SK-MEL-5 (cell line): ENCODE data around the gene UEVLD. TPM values are rescaled to one million over a fixed set of nuclear protein-coding genes. Genes with fewer than 3 reads are reported as not detected.

Experiments
- DNase-seq: peaks from one replicate; pipeline ENCODE4 v3.0.0-alpha.2; 2016; ENCODE audit warnings: low read depth, low spot score
- in situ Hi-C: cut with HindIII; loops from 2 replicates; pipeline ENCODE4 v1.10.0; 2016; ENCODE audit warnings: low sequenced_read_pairs, high pct_unique_total_duplicates, low pct_unique_long_range_greater_than_20kb
- total RNA-seq: library from RNA; depleted of rRNA; stranded (reverse); fragments of >200 nt; shearing (Covaris generic); gene quantifications from 2 replicates; pipeline ENCODE4 v1.2.3, GENCODE V29; 2014

Gene UEVLD
- total RNA-seq, 1 experiment from 2014 or later: 34.2 TPM

DNA sequence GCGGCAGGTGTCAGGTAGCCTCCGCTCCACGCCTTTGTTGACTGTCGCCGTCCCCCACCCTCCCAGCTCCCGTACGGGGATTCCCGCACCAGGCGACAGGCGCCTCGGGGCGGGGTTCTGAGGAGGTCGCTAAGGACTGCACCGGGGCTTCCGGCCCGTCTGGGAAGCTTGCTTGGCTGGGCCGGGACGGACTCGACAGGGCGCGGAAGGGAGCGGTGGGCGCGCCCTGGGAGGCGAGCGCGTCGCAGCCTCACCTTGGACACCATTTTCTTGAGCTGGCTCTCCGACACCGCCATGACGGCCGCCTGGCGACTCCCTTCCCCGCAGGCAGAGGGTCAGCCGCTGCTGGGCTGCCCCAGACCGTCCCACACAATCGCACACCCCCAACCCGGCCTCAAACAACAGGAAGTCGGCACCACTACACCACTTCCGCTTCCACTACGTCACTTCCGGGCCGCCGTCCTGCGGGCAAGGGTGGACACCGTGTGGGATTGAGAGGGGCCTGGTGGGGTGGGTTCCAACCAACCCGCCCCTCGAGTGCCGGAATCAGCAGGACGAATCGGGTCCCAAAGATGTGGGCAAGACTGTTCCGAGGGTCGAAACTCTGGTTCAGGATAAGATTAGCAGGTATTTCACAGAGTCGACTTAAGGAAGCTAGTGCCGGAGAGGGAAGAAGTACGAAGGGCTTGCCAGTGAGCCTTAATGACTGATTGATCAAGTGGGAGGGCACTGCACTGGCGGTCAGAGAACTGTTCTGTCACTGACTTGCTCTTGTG is 61.8 kb downstream of the UEVLD start, which contains the start of gene TSG101:
TSS of gene TSG101 (minus strand) at position 422 of the 776 bp plus-strand sequence. CDS start at position 296, 126 bp downstream.
- in situ Hi-C loops: no loop called here
- DNase-seq: peak; percentile 96

DNA sequence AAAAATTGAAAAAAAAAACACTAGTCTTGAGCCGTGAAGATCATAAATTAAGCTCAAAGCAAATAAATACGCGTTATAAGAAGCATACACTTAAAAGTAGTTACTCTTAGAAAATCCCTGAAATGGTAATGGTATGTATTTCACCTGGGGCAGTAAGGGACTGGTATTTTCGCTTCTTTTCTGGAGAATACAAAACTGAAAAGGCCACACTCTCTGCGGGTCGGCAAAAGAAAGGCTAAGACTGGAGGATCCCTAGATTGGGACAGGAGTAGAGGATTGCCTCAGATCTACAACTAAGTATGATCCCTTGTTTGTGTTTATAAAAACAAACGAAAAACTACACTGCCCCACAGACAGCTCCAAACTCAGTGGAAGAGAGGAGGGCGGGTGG is 62.4 kb downstream of the UEVLD start:
- DNase-seq: no peak
- in situ Hi-C loops: no loop called here

DNA sequence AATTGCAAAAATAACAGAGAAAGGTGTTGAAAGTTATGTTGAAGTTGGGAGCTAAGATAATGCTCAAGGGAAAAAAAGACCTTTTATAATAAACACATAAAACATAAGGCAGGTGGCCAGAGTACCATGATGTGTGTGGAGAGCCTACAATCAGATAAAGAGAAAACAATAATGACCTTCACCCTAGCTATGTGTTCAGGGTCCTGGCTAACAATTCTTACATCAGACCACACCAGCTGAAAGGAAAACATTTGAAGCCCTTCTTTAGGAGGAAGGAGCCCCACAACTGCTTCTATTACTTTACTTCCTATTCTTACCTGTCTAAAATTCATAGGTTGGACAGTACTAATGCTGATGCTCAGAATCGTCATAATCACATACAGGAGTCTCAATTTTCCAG is 64.3 kb downstream of the UEVLD start:
- no peak for DNase-seq
- in situ Hi-C loops: no loop called here

DNA sequence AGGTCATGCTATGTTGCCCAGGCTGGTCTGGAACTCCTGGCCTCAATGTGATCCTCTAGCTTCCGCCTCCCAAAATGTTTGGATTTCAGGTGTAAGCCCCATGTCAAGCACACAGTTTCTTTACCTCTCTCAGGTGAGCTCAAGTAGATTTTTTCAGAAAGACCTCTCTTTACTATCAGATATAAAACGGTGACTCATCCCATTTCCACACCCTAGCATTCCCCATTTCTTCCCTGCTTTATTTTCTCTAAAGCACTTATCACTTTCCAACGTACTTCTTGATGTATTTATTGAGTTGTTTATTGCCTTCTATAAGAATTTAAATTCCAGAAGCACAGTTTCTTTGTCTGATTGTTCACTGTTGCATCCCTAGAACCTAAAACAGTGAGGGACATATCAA is 65.5 kb downstream of the UEVLD start:
- in situ Hi-C loops: no loop called here
- no peak for DNase-seq

DNA sequence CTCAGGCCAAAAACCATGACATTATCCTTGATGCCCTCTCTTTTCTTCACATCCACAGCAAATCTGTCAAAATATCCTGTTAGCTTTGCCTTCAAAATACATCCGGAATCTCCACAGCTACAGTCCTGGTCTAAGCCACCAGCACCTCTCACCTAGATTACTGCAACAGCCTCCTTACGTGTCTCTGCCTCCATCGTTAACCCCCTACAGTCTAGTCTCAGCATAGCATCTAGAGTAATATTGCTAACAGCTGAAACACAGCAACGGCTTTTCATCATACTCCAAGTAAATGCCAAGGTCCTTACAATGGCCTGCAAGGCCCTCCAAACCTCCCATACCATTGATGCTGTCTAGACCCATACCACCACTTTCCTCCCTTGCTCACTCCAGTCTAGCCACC is 66.1 kb downstream of the UEVLD start:
- peak; percentile 57 for DNase-seq
- in situ Hi-C loops: no loop called here

DNA sequence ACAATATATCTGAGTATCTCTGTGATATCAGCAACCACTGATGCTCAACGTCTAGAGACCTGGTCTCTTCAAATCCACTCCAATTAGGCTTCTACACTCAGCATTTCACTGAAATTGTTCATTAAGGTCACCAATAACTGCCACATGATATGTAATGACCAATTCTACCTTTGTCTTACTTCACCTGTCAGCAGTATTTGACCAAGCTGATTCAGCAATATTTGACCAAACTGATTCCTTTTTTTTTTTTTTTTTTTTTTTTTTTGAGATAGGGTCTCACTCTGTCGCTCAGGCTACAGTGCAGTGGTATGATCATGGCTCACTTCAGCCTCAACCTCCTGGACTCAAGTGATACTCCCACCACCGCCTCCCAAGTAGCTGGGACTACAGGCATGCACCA is 67.4 kb downstream of the UEVLD start:
- no peak for DNase-seq
- in situ Hi-C loops: no loop called here

DNA sequence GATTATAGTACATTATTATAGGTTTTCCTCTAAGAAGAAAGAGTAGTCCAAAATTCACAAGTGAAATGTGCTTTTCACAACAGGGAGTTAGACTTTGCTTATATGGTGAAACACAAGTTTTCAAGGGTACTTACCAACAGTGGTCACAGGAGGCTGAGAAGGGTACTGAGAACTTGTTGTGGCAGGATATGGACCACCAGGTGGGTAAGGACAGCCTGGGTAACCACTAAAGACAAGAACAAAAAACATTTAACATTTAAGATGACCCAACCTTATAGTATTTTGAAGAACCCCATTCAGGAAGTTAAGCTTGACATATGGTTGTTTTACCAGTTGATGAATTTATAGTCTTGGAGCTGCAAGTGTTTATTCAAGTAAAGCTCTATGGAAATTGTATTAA is 86.2 kb downstream of the UEVLD start:
- in situ Hi-C loops: no loop called here

DNA sequence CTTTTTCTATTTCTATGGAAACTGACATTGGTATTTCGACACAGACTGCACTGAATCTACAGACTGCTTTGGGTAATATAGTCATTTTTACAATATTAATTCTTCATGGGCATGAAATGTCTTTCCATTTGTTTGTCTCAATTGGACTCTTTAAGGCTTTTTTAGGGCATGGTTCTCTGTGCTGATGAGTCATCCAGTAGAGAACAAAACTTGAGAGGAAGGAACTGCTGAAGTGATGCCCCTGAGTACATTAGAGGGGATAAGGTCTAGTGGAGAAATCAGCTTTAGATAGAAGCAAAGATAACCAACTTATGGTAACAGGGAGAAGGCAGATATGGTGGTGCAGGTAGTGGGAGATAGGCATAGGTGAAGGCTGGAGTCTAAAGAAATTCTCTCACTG is 86.9 kb downstream of the UEVLD start:
- no peak for DNase-seq
- in situ Hi-C loops: no loop called here

More for the DNA sequence above, 86.2 kb downstream of the UEVLD start:
- no peak for DNase-seq

DNA sequence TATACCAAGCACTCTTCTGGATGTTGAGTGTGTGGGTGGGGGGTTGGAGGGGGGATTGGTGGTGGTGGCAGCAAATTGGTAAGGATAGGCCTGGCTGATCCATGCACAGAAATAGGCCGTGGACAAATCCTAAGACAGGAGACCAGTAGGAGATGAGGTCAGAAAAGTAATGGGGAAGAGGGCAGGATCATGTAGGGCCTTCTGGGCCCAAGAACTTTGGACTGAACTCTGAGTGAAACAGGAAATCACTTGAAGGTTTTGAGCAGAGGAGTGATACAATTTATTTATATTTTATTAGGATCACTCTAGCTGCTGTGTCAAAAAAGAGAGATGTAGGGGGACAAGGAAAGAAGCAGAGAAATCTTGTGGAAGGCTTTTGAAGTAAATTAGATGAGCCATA is 90.5 kb downstream of the UEVLD start:
- in situ Hi-C loops: no loop called here
- DNase-seq: no peak

DNA sequence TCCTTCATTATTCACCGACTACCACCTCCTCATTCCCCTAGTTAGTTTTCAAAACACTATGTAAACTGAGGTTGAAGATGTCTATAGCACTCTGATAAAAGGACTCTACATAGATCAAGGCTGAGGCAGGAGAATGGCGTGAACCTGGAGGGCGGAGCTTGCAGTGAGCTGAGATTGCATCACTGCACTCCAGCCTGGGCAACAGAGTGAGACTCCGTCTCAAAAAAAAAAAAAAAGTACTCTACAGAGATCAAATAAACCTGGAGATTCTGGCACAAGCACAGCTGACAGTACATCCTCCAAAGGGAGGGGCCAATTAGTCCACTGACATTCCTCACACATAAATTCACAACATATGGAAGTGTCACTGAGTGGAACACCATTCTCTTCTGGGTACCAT is 92.8 kb downstream of the UEVLD start:
- in situ Hi-C loops: no loop called here
- no peak for DNase-seq

DNA sequence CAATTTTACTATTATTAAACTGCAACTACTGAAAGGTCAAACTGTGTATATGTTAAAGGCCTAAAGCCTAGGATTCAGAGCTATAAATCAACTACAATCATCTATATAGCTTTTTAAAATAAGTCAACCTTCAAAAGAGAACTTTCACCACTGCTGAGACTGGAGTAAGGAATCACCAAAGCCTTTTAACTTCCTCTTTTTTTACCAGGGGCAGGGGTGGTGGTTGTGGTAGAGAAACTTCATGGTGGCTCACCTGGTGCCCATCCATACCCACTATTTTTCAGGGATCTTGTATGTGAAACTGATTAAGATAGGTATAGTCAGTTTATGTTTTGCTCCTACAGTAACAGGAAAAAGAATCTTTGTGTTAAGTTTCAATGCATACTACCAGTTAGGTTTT is 93.3 kb downstream of the UEVLD start:
- in situ Hi-C loops: no loop called here
- no peak for DNase-seq

DNA sequence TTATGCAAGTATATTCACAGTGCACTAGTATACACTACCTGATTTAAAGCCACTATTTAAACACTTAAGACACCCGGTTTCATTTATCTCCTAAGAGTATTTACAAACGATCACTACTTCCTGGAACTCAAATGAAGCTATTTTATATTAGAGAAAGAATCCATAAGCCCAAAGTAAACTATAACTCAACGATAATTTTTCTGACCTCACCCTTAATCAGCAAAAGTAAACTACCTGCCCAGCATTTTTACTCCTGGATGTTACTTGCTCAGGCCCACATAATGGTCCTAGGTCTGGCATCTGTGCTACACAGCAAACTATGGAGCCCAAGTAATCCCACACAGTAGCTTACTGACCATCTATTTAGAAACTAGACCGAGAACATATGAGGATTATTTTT is 95.2 kb downstream of the UEVLD start:
- DNase-seq: no peak
- in situ Hi-C loops: no loop called here

DNA sequence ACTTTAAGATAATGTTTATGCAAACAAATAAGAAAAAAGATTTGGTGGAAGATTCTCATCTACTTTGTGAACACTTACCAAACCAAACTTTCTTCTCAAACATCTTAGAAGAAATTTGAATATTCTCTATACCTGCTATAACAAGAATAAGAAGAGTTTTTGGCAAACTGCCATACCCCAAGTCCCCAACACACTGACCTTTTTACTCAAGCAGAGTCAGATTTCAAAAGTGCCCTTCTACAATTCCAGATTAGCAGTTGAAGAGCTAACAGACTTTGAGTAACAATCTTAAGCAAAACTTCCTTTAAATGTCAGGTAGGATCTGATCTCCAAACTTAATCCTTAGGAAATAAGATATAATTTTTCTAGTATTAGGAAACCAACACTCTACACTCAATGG is 95.6 kb downstream of the UEVLD start:
- in situ Hi-C loops: no loop called here
- DNase-seq: peak; percentile 7

DNA sequence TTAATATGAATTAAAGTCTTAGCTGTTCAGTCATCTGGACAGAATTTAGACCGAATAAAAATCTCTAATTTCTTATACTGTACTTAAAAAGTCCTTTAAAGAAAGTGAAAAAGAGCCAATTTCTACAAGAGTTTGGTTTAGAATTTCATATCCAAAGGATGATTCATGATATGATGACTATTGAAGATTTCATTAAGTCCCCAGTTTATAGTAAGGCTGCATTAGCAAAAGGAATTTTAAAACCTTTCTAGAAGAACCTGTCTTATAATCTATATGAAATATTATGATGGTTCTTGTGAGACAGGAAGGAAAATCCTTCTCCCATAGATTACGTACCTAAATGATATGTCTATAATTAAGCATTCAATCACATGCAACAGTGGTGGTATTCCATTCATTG is 96.6 kb downstream of the UEVLD start:
- in situ Hi-C loops: no loop called here
- DNase-seq: no peak

DNA sequence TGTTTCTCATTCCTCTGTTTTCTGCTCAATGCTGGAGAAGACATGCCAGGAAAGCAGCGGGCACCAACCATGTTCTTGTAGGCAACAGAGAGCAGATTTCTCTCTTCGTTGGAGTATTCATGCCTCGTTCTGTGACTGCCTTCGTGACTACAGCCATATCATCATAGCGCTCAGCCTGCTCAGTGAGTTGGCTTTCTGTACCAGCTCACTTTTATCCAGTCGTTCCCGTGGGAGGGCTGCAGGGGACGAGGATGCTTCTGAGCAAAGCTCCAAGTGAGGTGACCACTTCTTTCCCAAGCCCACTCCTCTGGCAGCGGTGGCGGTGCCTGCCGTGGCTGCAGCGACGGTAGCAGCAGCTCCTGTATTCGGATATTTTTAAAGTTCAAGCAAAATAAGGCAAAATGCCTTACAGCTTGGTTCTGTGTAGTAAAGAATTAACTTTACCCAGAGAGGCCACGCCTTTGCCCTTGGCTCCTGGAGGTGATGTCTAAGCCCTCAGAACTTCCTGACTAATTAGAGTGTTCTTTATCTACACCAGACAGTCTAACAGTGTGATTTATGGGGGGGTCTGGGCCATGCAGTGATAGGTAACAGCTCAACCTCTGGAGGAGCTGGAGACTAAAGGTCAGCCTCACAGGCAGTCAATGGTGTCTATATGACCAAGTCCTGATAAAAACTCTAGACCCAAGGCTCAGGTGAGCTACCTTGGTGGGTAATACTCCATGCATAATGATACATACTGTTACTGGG is 97.6 kb downstream of the UEVLD start:
- in situ Hi-C loops: no loop called here
- no peak for DNase-seq

DNA sequence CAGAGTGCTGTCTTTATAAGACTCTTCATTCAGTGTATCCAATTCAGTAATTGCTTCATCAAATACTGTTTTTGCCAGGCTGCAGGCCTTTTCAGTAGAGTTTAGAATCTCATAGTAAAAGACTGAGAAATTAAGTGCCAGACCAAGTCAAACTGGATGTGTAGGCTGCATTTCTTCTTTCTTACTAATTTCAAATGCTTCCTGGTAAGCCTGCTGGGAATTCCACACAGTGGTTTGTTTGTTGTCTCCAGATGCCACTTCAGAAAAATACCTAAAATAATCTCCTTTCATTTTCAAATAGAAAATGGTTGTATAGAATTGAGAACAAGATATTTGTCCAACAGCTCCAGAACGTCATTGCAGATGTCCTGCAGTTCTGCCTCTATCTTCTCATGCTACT is 98.2 kb downstream of the UEVLD start:
- in situ Hi-C loops: no loop called here
- DNase-seq: peak; percentile 42

DNA sequence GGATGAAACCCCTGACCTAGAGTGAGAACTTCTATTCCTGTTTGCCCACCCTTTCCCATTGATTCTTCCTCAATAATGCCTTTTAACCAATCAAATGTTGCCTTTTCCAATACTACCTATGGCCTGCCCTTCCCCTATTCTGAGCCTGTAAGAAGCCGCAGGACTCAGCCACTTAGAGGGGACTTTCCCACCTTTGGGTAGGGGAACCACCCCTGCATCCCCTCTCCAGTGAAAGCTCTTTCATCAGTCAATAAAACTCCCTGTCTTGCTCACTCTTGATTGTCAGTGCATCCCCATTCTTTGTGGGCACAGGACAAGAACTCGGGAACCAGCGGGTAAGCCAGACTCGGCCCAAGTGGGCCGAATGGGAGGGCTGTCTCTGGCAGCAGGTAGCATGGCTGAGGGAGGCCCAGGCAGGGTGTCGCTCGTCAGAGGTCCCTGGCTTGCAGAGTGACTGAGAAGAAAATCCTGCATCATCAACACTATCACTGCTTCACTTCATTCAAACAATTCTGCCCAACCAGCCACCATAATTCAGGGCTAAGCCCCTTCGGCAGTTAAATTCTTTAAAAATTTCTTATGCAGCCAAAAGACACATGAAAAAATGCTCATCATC is 102.5 kb downstream of the UEVLD start:
- in situ Hi-C loops: no loop called here
- DNase-seq: no peak
